Caco-2 (cell line): ENCODE measurements around the gene TTC7B. TPM values are rescaled to one million over a fixed set of nuclear protein-coding genes. Genes with fewer than 3 reads are reported as not detected.

Experiments
- BruUV-seq: library from RNA; stranded (reverse); fragments of 400-500 nt; replicated peaks from 2 replicates; lab custom pipeline; 2021; lab: Mats Ljungman, UMichigan
- CTCF ChIA-PET: fragments of 300-600 bp; sonication (Branson Sonifier 250); formaldehyde crosslinking; loops from one replicate; lab custom pipeline; 2022; ENCODE audit warnings: antibody characterized with exemption; lab: Charles Lee
- POLR2A ChIA-PET: fragments of 300-600 bp; sonication (Branson Sonifier 250); formaldehyde crosslinking; loops from one replicate; lab custom pipeline; 2022; ENCODE audit warnings: antibody characterized with exemption; lab: Charles Lee
- DNase-seq, 2 experiments: peaks; one replicate each; pipeline versions ENCODE4 v3.0.0 to v3.0.0-alpha.2; 2020 to 2022
- H3K27me3 ChIP-seq: replicated peaks from 2 replicates; pipeline ENCODE4 v1.6.0; 2011; ENCODE audit warnings: low read length; ENCODE audit not compliant: control insufficient read depth, insufficient read depth
- H3K36me3 ChIP-seq: 2 replicates; pipeline ENCODE4 v1.5.1; 2011; ENCODE audit warnings: low read length; ENCODE audit not compliant: control insufficient read depth, insufficient read depth
- H3K4me1 ChIP-seq: fragments of 250-450 bp; sonication (Bioruptor Pico); 2 replicates; pipeline ENCODE4 v1.5.1; 2020; ENCODE audit warnings: mild to moderate bottlenecking
- H3K4me3 ChIP-seq: 2 replicates; pipeline ENCODE4 v1.5.1; 2011; ENCODE audit warnings: low read depth, mild to moderate bottlenecking, control low read depth, low read length
- H3K9me3 ChIP-seq: fragments of 250-450 bp; sonication (Bioruptor Pico); 2 replicates; pipeline ENCODE4 v1.5.1; 2020; ENCODE audit warnings: mild to moderate bottlenecking, moderate library complexity
- H3K27ac Mint-ChIP-seq: one replicate; pipeline ENCODE4 v1.8.0; 2022; ENCODE audit warnings: mixed read lengths; ENCODE audit not compliant: unreplicated experiment
- H3K27me3 Mint-ChIP-seq: one replicate; pipeline ENCODE4 v1.8.0; 2022; ENCODE audit warnings: mixed read lengths; ENCODE audit not compliant: insufficient read depth, unreplicated experiment
- H3K36me3 Mint-ChIP-seq: one replicate; pipeline ENCODE4 v1.8.0; 2022; ENCODE audit warnings: mild to moderate bottlenecking, mixed read lengths; ENCODE audit not compliant: insufficient read depth, unreplicated experiment
- H3K4me1 Mint-ChIP-seq: one replicate; pipeline ENCODE4 v1.8.0; 2022; ENCODE audit warnings: low read depth, mixed read lengths; ENCODE audit not compliant: unreplicated experiment
- H3K4me3 Mint-ChIP-seq: one replicate; pipeline ENCODE4 v1.8.0; 2022; ENCODE audit warnings: mild to moderate bottlenecking, moderate library complexity, mixed read lengths; ENCODE audit not compliant: unreplicated experiment
- H3K9me3 Mint-ChIP-seq: one replicate; pipeline ENCODE4 v1.8.0; 2022; ENCODE audit warnings: mixed read lengths; ENCODE audit not compliant: unreplicated experiment
- intact Hi-C: fragments of 100-400 bp; cut with micrococcal nuclease; formaldehyde crosslinking; loops from one replicate; pipeline ENCODE4 v1.10.0; 2022; ENCODE audit not compliant: unreplicated experiment
- total RNA-seq: library from RNA; stranded (reverse); gene quantifications from 2 replicates; pipeline ENCODE4 v1.2.3, GENCODE V29; 2022
- TF ChIP-seq, protein P1 (sequence below), 2 experiments: fragments of 200-600 bp in 1 of 2; IDR thresholded peaks; 1 replicate in 1 of 2; 2 replicates in 1 of 2; pipeline versions ENCODE4 v1.5.1 to v1.8.0; 2011 to 2022; ENCODE audit warnings: antibody characterized with exemption in 1 of 2, control low read depth in 1 of 2, inconsistent platforms in 1 of 2, low read depth in 1 of 2, low read length in 1 of 2, mild to moderate bottlenecking in 1 of 2, moderate library complexity in 1 of 2; ENCODE audit not compliant: insufficient read depth in 1 of 2, severe bottlenecking in 1 of 2, unreplicated experiment in 1 of 2

The TTC7B gene
- total RNA-seq, 1 experiment from 2014 or later, result 28.5 TPM

- H3K4me1 Mint-ChIP-seq, result peaks cover 6% of the 10 kb centered on the region
- BruUV-seq, result no TSS peak
- no peaks in the 10 kb centered on the region for H3K27me3 ChIP-seq
- POLR2A ChIA-PET, result interaction anchor here (0.6 kb wide), 1 partner anchor 116 kb away, joined by 4 read pairs; no protein-coding TSS in a partner anchor
- intact Hi-C loops, result no loop called here
- H3K4me3 ChIP-seq, result no peak overlapping the region
- TF ChIP-seq, protein P1, sequence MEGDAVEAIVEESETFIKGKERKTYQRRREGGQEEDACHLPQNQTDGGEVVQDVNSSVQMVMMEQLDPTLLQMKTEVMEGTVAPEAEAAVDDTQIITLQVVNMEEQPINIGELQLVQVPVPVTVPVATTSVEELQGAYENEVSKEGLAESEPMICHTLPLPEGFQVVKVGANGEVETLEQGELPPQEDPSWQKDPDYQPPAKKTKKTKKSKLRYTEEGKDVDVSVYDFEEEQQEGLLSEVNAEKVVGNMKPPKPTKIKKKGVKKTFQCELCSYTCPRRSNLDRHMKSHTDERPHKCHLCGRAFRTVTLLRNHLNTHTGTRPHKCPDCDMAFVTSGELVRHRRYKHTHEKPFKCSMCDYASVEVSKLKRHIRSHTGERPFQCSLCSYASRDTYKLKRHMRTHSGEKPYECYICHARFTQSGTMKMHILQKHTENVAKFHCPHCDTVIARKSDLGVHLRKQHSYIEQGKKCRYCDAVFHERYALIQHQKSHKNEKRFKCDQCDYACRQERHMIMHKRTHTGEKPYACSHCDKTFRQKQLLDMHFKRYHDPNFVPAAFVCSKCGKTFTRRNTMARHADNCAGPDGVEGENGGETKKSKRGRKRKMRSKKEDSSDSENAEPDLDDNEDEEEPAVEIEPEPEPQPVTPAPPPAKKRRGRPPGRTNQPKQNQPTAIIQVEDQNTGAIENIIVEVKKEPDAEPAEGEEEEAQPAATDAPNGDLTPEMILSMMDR (IDR thresholded peaks at IDR 0.05; ENCODE audit: insufficient read depth in 1 of 2, low read depth in 1 of 2, low read length in 1 of 2, severe bottlenecking in 1 of 2, unreplicated experiment in 1 of 2), result no peak
- H3K4me3 Mint-ChIP-seq, result no peak overlapping the region
- CTCF ChIA-PET, result no interaction called here
- H3K36me3 ChIP-seq, result no peaks in the 10 kb centered on the region
- H3K9me3 ChIP-seq, result no peaks in the 10 kb centered on the region
- H3K27ac Mint-ChIP-seq, result no peak overlapping the region
- H3K36me3 Mint-ChIP-seq, result no peaks in the 10 kb centered on the region
- no peak for DNase-seq
- H3K9me3 Mint-ChIP-seq, result peaks cover 8% of the 10 kb centered on the region
- peaks cover 20% of the 10 kb centered on the region for H3K4me1 ChIP-seq
- no peaks in the 10 kb centered on the region for H3K27me3 Mint-ChIP-seq
Measured at GRCh38 chr14:90521930-90522483, 294.2 kb downstream of the TTC7B start.

GRCh38 chr14:90521084-90521929 lies 294.9 kb downstream of the TTC7B start:
- H3K36me3 ChIP-seq, result no peaks in the 10 kb centered on the region
- BruUV-seq, result no TSS peak
- ChIA-PET CTCF (no interaction called here), POLR2A (interaction anchor here (0.6 kb wide), 1 partner anchor 115 kb away, joined by 4 read pairs; no protein-coding TSS in a partner anchor)
- H3K27ac Mint-ChIP-seq, result no peak overlapping the region
- peaks cover 11% of the 10 kb centered on the region for H3K4me1 Mint-ChIP-seq
- H3K4me1 ChIP-seq, result peaks cover 27% of the 10 kb centered on the region
- no peaks in the 10 kb centered on the region for H3K27me3 ChIP-seq
- DNase-seq, result no peak
- TF ChIP-seq, protein P1 (IDR thresholded peaks at IDR 0.05; ENCODE audit: insufficient read depth in 1 of 2, low read depth in 1 of 2, low read length in 1 of 2, severe bottlenecking in 1 of 2, unreplicated experiment in 1 of 2), result no peak
- intact Hi-C loops, result no loop called here
- no peak overlapping the region for H3K4me3 Mint-ChIP-seq
- peaks cover 1% of the 10 kb centered on the region for H3K9me3 Mint-ChIP-seq
- H3K9me3 ChIP-seq, result no peaks in the 10 kb centered on the region
- no peak overlapping the region for H3K4me3 ChIP-seq
- no peaks in the 10 kb centered on the region for H3K36me3 Mint-ChIP-seq
- H3K27me3 Mint-ChIP-seq, result no peaks in the 10 kb centered on the region

DNA sequence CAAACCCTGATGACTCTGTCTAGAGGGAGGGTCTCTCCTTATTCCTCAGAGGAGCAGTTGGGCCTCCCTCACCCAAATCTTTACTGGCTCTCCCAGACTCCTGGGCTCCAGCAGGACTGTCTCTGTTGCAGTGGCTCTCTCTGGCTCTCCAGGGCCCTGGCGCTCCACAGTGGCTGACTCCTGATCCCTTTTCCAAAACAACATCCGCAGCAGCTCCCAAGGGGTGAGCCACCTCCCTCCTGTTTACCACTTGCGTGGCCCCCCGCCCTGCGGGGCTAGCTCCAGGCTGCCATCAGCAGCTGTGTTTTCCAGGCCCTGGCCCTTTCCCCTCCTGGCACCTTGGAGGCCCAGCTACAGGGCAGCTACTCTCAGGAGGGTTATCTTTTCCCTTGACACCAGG lies 295.9 kb downstream of the TTC7B start:
- Mint-ChIP-seq H3K27me3 (no peaks in the 10 kb centered on the region), H3K4me1 (peaks cover 19% of the 10 kb centered on the region), H3K36me3 (no peaks in the 10 kb centered on the region), H3K9me3 (no peaks in the 10 kb centered on the region), H3K27ac (no peak overlapping the region), H3K4me3 (no peak overlapping the region)
- H3K27me3 ChIP-seq, result no peaks in the 10 kb centered on the region
- H3K4me1 ChIP-seq, result peaks cover 36% of the 10 kb centered on the region
- no peak overlapping the region for H3K4me3 ChIP-seq
- no peaks in the 10 kb centered on the region for H3K9me3 ChIP-seq
- CTCF ChIA-PET, result no interaction called here
- no peaks in the 10 kb centered on the region for H3K36me3 ChIP-seq
- POLR2A ChIA-PET, result no interaction called here
- DNase-seq, result no peak
- TF ChIP-seq, protein P1 (IDR thresholded peaks at IDR 0.05; ENCODE audit: insufficient read depth in 1 of 2, low read depth in 1 of 2, low read length in 1 of 2, severe bottlenecking in 1 of 2, unreplicated experiment in 1 of 2), result no peak
- intact Hi-C loops, result no loop called here
- no TSS peak for BruUV-seq
